Measurements from ENCODE around the gene ERICH6. TPM values are rescaled to one million over a fixed set of nuclear protein-coding genes. Genes with fewer than 3 reads are reported as not detected.

ERICH6 gene
- polyA plus RNA-seq, 3 donors = 0.04 TPM; not detected in 2

DNA sequence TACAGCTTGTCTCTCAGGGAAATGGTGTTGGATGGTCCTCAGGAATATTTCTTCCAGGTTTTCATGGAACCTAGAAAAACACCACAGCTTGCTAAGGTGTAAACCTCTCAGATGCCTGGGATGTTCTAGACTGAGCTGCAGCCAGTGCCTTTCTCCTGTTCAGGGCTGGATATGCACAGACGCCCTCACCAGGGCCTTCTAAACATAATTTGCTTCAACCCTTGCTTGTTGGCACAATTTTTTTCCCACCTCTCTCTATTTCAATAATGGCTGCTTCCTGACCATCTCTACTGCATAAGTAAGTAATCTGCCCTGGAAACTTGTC, 31.0 kb upstream of the ERICH6 start:
- Histone ChIP-seq H3K27me3 (ENCODE audit: control insufficient read depth in 2 of 2, insufficient read depth in 2 of 2, low read length in 2 of 2) (no peaks in the 10 kb centered on the region), H3K4me3 (replicated peaks in 1 of 3; ENCODE audit: low read depth in 2 of 3, low read length in 3 of 3) (no peak overlapping the region), H3K4me1 (ENCODE audit: control insufficient read depth in 1 of 2, insufficient read depth in 2 of 2, low read length in 2 of 2) (peaks cover 24 to 27% of the 10 kb centered on the region in 2 donors), H3K27ac (ENCODE audit: low read depth in 1 of 2, low read length in 2 of 2) (no peak overlapping the region), H3K36me3 (replicated peaks in 1 of 2; ENCODE audit: control insufficient read depth in 1 of 2, insufficient read depth in 2 of 2, low read length in 2 of 2) (no peaks in the 10 kb centered on the region), H3K9ac (ENCODE audit: insufficient read depth, low read length, poor library complexity, severe bottlenecking) (no peak overlapping the region), H3K9me3 (replicated peaks in 1 of 2; ENCODE audit: control insufficient read depth in 1 of 2, insufficient read depth in 1 of 2, low read length in 2 of 2) (no peaks in the 10 kb centered on the region), H3K4me2 (replicated peaks; ENCODE audit: extremely low read depth, low read length, poor library complexity, severe bottlenecking) (no peak overlapping the region), H3K79me2 (ENCODE audit: insufficient read depth, low read length) (no peaks in the 10 kb centered on the region), H2AFZ (ENCODE audit: insufficient read depth, low read depth, low read length, poor library complexity, severe bottlenecking) (no peak overlapping the region), H4K20me1 (ENCODE audit: insufficient read depth, low read length) (peaks cover 4% of the 10 kb centered on the region)
- TF ChIP-seq, protein P1, sequence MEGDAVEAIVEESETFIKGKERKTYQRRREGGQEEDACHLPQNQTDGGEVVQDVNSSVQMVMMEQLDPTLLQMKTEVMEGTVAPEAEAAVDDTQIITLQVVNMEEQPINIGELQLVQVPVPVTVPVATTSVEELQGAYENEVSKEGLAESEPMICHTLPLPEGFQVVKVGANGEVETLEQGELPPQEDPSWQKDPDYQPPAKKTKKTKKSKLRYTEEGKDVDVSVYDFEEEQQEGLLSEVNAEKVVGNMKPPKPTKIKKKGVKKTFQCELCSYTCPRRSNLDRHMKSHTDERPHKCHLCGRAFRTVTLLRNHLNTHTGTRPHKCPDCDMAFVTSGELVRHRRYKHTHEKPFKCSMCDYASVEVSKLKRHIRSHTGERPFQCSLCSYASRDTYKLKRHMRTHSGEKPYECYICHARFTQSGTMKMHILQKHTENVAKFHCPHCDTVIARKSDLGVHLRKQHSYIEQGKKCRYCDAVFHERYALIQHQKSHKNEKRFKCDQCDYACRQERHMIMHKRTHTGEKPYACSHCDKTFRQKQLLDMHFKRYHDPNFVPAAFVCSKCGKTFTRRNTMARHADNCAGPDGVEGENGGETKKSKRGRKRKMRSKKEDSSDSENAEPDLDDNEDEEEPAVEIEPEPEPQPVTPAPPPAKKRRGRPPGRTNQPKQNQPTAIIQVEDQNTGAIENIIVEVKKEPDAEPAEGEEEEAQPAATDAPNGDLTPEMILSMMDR (IDR thresholded peaks at IDR 0.05) = no peak
- Mint-ChIP-seq H3K9me3 (no peaks in the 10 kb centered on the region), H3K36me3 (no peaks in the 10 kb centered on the region), H3K4me3 (no peak overlapping the region), H3K4me1 (peaks cover 27% of the 10 kb centered on the region), H3K27ac (peak overlapping the region in 1 of 7 donors; percentile 6), H3K27me3 (ENCODE audit: low read depth in 3 of 3) (peaks cover 0 to 3% (median 3%) of the 10 kb centered on the region in 3 donors)
- DNase-seq = no peak
- WGBS (ENCODE audit: insufficient coverage) = 100% methylated on average over 1 of the region's 1 CpG
- intact Hi-C loops (cut with micrococcal nuclease) = no loop called here

DNA sequence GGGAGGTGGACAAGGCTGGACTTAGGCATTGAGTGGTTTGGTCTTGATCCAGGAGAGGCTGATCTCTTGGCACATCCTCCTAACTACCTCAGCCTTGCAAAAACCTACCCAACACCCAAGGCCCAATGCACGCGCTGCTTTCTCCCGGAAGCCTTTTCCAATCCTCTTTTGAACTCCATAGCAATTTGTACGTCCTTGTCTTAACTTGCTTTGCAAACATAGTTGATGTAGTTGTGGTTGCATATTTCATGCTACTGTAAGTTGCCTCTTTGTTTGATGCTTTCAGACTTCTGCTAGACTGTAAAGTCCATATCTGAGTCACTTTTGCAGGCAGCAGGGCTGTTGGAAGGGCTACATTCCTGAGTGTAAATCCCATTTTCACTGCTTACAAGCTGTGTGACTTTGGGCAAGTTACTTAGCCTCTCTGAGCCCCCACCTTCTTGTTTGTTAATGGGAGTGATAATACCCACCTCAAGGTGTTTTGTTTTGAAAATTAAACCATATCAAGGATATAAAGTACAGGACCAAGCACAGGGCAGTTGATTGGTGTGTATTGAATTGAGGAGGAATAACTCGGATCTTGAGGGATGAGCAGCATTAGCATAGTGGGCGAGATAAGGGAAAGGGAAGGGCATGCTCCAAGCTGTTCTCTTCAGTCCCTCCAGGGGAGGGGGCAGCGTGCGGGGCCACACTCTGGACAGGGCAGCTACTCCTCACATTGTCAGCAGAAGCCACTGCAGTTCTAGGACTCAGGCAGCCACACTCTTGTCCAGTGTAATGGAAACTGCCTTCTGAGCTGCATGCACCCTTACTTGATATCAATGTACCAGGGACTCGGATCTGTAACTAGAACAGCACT, 30.4 kb upstream of the ERICH6 start:
- no peaks in the 10 kb centered on the region for H4K20me1 ChIP-seq (ENCODE audit: insufficient read depth, low read length)
- intact Hi-C loops (cut with micrococcal nuclease) = no loop called here
- H3K4me3 ChIP-seq (replicated peaks in 1 of 3; ENCODE audit: low read depth in 2 of 3, low read length in 3 of 3) = no peak overlapping the region
- H3K36me3 ChIP-seq (replicated peaks in 1 of 2; ENCODE audit: control insufficient read depth in 1 of 2, insufficient read depth in 2 of 2, low read length in 2 of 2) = no peaks in the 10 kb centered on the region
- H3K27ac Mint-ChIP-seq = peak overlapping the region in 1 of 7 donors; percentile 27
- no peak overlapping the region for H3K4me3 Mint-ChIP-seq
- peaks cover 21% of the 10 kb centered on the region in 2 donors for H3K4me1 ChIP-seq (ENCODE audit: control insufficient read depth in 1 of 2, insufficient read depth in 2 of 2, low read length in 2 of 2)
- H3K9me3 ChIP-seq (replicated peaks in 1 of 2; ENCODE audit: control insufficient read depth in 1 of 2, insufficient read depth in 1 of 2, low read length in 2 of 2) = no peaks in the 10 kb centered on the region
- no peak overlapping the region for H3K27ac ChIP-seq (ENCODE audit: low read depth in 1 of 2, low read length in 2 of 2)
- 83% methylated on average over 4 of the region's 9 CpGs for WGBS (ENCODE audit: insufficient coverage)
- no peaks in the 10 kb centered on the region for H3K9me3 Mint-ChIP-seq
- no peaks in the 10 kb centered on the region for H3K79me2 ChIP-seq (ENCODE audit: insufficient read depth, low read length)
- H3K9ac ChIP-seq (ENCODE audit: insufficient read depth, low read length, poor library complexity, severe bottlenecking) = no peak overlapping the region
- peaks cover 21% of the 10 kb centered on the region for H3K4me1 Mint-ChIP-seq
- no peak for DNase-seq
- H2AFZ ChIP-seq (ENCODE audit: insufficient read depth, low read depth, low read length, poor library complexity, severe bottlenecking) = no peak overlapping the region
- no peaks in the 10 kb centered on the region for H3K27me3 ChIP-seq (ENCODE audit: control insufficient read depth in 2 of 2, insufficient read depth in 2 of 2, low read length in 2 of 2)
- peaks cover 0 to 3% (median 3%) of the 10 kb centered on the region in 3 donors for H3K27me3 Mint-ChIP-seq (ENCODE audit: low read depth in 3 of 3)
- no peaks in the 10 kb centered on the region for H3K36me3 Mint-ChIP-seq
- no peak overlapping the region for H3K4me2 ChIP-seq (replicated peaks; ENCODE audit: extremely low read depth, low read length, poor library complexity, severe bottlenecking)
- TF ChIP-seq, protein P1 (IDR thresholded peaks at IDR 0.05) = no peak

Measured in CD14-positive monocyte (primary cell).